ENCODE measurements around the gene FAM83B.
"Not testable (repeated sequence)": the region's sequence is repeated elsewhere in the genome, so short reads cannot be mapped to it uniquely, and the experiment has no call there.

FAM83B gene

DNA sequence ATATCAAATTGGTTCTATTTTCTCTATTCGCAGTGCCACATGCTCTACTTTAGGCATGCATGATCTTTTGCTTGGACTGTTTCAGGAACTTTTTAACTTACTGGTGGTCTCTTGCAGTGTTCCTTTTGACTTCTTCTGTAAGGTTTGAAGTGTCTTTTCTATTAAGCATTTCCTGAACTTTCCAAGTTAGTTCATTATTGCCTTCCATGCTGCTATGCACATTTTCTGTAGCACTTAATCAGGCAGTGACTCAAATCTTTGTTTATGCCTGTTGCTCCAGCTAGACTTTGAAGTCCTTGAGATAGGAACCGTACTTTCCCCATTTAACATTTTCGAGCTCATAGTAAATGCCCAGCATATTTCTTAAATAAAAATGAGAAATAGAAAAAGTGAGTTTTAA, 52.2 kb downstream of the FAM83B start:
- DNase-seq (ENCODE audit: low read depth in 2 of 2): no peak

DNA sequence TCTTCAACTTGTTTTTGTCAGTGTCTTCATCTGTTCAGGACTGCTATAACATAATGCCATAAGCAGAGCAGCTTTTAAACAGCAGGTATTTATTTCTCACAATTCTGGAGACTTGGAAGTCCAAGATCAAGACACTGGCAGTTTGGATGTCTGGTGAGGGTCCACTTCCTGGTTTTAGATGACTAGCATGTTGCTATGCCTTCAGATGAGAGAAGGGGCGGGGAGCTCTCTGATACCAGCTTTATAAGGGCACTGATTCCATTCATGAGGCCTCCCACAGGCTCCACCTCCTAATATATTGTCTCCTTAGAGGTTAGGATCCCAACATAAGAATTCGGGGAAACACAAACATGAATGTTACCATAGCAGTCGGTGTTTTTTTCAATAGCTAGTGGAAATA, 52.9 kb downstream of the FAM83B start:
- DNase-seq (ENCODE audit: low read depth in 2 of 2): no peak

DNA sequence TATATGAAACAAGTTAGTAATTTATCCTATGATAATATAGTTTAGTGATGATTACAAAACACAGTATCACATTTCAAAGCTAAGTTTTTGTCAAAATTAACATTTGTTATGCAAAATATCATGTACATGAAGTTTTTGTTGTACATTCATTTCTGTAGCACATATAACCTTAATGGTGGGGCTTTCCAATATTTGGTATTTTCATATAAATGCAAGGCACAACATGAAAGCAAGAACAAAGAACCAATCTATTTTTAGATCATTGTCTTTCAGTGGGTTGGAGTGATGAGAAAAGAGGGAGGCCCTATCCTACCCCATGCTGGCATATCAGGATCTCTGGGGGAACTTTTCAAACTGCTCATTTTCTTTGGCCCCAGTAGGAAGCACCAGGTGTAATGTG, 53.4 kb downstream of the FAM83B start:
- DNase-seq (ENCODE audit: low read depth in 2 of 2): no peak

DNA sequence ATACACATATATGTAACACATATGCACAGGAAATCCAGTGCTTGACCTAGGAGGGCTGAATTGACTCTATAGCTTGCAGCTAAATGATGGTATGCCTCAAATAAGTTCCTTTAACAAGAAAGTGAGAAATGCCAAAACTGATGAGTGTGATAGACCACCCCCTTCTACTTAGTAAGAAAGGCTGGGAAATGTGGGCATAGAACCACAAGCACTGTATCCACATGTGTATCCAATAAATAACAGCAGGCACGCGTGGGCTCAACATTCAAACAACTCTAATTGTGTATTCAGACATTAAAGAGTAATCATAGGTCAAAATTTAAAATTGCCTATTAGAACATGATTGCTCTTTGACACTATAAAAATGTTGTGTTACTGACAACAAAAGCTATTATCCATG, 54.1 kb downstream of the FAM83B start:
- no peak for DNase-seq (ENCODE audit: low read depth in 2 of 2)

DNA sequence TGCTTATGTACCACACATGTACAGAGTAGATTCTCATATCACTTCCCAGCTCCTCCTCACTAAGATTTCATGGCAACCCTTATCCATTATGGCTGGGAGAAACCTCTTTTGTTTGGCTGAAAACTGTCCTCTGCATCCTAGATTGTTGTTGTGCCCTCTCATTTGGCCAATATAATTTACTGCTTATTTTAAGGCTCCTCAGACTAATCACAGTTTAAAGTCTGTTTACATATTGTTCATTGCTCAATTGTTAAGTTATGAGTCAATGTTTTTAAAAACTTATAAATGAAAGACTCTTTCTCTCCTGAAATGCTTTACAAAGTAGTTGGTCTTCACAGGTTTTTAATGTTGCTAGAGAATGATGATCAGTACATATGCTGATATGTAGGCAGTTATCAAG, 57.3 kb downstream of the FAM83B start:
- no peak for DNase-seq (ENCODE audit: low read depth in 2 of 2)

DNA sequence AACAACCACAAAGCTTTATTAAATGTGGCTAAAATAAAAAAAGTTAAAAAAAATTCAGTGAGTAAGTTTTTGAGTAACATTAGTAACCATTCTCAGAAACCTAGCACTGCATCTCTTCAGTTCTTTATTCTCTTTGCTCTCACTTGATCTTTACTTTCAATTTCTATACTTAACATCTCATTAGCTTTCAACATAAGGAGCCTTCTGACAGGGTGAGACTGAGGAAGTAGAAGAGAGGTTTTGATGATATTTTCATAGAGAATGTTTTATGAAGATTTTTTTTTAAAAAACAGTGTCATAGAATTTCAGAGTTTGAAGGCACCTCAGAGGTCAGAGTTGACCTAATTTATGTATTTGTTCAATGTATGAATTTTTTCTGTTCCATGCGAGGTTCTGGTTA, 60.8 kb downstream of the FAM83B start:
- DNase-seq (ENCODE audit: low read depth in 2 of 2): no peak

DNA sequence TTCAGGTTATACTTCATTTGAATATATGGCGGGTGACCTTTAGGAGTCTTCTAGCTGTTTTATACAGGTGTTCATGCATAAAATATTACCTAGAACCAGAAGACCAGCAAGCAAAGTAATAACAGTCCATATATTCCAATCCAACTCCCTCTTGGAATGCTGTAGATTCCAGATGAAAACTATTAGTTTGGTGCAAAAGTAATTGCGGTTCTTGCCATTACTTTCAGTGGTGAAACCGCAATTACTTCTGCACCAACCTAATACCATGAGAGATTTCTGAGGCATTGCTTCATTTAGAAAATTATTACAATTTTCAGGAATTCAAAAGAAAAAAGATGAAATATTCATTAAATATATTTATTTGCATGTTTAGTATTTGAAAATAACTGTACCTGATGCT, 62.6 kb downstream of the FAM83B start:
- DNase-seq (ENCODE audit: low read depth in 2 of 2): no peak

DNA sequence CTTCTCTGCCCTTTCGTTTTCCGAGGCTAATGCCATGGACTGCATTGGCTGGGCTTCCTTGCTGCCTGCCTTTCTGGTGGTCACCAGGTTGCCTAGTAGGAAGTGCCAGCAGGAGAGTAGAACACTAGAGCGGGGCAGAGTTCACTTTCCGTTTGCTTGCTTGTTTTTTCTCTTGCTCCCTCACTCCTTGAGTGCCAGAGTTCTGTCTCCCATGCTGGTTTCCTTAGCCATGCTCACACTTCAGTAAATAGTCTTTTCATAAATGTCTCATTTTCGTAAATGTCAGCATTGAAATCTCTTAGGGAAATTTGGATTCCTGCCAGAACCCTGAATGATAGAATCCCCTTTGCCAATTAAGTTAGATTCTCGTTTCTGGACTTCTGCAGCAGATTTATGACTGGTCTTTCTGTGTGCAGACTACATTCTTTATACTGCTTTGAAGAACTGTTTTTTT, 63.9 kb downstream of the FAM83B start:
- no peak for DNase-seq (ENCODE audit: low read depth in 2 of 2)

DNA sequence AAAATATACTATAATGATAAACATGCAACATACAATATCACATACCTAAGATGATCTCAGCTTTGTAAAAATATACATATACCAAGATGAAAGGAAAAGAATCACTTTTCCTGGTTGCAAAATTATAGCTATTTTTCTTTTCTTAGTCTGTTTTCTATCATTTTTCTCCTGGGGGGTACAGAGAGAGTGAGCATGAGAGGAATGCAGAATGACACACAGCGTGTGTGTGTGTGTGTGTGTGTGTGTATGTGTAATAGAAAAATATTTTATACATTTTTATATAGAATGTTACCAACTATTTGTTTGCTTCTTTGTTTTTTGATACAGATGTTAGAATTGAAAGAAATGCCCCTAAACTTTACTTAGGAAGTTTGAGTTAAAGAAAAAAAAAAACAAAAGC, 64.3 kb downstream of the FAM83B start:
- DNase-seq (ENCODE audit: low read depth in 2 of 2): no peak

DNA sequence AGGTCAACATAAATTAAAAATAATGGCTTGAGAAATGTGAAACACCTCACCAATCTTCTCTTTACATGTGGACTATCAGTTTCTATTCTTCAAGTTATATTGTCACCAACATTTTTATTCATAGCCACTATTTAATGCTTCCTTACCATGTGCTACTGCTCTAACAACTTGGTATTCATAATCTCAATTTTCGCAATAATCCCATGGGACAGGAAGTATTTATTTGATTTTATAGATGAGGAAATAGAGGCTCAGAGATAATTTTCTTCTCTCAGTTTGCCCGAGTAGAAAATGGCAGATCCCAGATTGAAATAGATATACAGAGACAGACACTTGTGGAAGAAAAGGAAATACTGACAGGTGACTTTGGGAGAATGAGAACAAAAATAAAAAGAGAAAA, 66.6 kb downstream of the FAM83B start:
- no peak for DNase-seq (ENCODE audit: low read depth in 2 of 2)

DNA sequence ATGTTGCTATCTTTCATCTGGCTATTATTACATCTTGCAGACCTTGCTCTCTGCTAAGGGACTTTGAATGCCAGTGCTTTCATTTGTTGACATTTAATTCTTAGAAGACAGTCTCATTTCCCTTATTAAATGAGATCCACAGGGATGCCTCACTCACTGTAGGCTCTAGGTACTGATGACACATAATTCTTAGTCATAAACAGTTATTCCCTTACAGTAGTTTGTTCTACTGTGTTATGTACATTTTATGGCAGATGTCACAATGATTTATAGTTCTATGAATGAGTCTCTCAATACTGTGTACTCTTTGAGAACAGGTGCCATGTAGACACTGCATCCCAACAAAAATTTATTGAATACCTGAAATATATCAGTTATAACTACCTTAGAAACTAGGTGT, 70.3 kb downstream of the FAM83B start:
- DNase-seq (ENCODE audit: low read depth in 2 of 2): no peak

DNA sequence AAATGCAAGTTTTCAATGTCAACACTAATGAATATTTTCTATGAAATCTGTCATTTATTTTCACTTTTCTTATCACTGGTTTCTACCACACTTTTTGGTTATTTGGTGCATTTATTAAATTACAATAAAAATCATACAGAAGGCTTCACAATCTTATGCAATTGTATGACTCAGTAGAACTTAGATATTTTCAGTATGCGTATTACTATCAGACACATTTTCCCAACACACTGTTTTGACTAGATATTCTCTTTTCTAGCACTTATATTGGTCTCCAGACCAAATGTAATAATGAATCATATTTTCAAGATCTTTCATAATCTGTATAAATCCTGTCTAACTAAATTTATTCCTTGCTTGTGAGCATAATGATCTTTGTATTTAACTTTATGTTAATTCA, 74.1 kb downstream of the FAM83B start:
- no peak for DNase-seq (ENCODE audit: low read depth in 2 of 2)

DNA sequence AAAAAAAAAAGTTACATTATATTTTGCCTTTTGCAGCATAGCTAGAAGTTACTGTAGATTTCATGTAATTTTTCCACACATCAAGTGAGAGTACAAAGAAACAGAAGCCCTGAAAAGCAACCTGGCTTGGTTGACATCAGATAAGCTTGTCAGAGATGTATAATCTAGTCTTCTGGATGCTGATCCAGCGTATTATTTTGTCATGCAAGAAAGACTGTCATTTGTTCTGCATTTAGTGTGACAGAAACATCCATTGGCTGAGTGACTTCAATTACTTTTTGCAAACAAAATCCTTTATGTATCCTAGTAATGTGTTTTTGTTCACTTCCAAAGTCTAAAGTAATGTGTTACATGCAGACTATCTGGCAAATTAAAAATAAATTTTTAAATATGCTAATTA, 75.3 kb downstream of the FAM83B start:
- DNase-seq (ENCODE audit: low read depth in 2 of 2): no peak

DNA sequence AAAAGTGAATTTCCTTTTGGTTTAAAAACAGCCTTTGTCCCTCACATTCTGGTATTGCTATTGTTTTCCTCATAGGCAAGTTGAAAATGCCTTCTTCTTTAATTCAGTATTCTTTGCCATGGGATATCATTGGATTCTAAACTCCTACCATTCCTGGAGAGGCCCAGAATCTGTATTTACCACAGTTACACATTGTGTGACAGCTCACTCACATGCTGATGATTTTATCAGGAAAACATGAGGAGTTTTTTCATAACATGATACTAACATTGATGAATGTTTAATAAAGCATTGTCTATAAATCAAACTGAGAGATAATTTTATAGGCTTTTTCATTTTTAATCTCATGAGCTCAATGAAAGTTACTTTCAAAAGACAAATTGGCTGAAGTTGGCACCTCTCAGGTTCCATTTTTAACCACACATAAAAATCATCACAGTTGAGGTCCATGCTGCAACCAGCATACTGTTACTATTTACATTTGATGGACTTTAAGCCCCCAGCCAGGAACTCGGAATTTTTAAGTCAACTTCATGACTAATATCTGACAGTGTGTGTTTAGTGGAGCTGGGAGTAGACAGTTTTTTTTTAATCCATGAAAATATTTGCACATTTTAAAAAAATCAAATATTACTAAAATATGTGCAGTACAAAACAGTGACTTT, 82.8 kb downstream of the FAM83B start:
- no peak for DNase-seq (ENCODE audit: low read depth in 2 of 2)

DNA sequence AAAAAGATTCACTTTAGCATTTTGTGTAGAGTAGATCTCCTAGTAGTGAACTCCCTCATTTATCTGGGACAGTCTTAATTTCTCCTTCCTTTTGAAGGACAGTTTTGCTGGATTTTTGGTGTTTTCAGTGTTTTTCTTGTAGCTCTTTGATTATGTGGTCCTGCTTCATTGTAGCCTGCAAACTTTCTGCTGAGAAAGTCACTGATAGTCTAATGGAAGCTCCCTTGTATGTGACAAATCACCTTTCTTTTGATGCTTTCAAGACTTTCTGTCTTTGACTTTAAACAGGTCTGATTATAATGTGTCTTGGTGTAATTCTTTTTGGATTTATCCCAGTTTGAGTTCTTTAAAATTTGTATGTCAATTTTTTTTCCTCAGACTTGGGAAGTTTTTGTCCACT, 86.1 kb downstream of the FAM83B start:
- DNase-seq (ENCODE audit: low read depth in 2 of 2): no peak

DNA sequence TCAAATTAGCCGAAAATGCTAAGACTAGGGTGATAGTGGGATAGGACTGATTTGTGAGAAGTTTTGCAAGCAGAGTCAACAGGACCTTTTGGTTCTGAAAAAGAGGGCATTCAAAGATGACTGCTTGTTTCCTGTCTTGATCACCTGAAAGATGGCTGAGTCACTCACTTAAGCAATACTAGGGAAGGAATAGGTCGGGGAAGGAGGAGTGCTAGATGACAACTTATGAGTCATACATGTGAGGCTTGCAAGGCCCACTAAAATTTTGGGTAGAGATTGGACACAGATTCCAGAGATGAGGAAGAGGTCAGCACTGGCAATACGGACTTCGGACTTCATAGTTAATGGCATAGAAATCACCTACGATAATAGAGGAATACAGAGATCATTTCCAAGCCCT, 89.2 kb downstream of the FAM83B start:
- DNase-seq (ENCODE audit: low read depth in 2 of 2): no peak

DNA sequence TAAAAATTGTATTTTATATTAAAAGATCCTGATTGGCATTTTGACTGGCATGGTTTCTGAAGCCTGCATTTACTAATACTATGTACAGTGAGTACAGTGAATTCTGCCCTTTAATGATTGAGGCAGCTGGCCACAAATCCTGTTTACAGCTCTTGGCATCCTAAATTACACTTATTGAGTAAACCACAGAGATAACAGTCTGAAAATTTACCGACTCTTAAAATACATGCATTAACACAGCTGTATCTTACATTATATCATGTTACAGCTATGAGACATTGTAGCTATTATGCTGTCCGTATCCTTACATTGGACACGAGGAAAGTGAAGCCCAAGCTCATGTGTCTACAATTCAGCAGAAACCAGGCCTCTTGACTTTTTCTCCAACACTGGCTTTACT, 90.8 kb downstream of the FAM83B start:
- DNase-seq (ENCODE audit: low read depth in 2 of 2): no peak

DNA sequence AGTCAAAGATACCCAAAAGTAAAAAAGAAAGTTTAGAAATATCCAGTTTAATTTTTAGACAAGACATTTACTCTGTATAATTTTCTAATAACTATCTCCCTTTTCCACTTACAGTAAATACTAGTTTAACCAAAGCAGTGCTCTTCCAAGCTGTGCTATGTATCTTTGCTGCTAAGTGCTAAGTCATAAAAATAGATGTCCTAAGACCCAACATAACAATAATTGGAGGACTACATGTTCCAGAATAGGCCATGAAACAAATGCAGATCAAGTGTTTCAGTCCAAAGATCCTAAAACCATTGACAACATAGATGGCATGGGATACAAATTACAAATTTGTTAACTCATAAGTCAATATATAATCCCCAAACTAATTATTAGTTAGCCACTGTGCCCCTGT, 111.1 kb downstream of the FAM83B start:
- DNase-seq (ENCODE audit: low read depth in 2 of 2): no peak

DNA sequence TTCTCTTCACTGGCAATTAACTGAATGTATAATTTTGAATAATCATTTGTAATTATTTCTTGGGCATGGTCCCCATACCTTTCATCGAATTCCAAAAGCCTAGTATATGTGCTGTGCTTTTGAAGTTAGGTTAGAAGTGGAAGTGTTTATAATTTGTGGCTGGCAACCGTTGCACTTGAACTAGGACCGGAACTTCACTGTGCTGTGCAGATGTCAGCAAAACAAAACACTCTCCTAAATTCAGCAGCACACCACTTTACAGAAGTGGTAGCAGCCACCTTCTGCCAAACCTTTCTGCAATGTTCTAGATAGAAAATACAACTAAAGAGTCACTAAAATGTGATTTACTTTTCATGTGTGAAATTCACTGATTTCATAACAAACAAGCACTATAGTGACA, 111.9 kb downstream of the FAM83B start:
- DNase-seq (ENCODE audit: low read depth in 2 of 2): no peak

DNA sequence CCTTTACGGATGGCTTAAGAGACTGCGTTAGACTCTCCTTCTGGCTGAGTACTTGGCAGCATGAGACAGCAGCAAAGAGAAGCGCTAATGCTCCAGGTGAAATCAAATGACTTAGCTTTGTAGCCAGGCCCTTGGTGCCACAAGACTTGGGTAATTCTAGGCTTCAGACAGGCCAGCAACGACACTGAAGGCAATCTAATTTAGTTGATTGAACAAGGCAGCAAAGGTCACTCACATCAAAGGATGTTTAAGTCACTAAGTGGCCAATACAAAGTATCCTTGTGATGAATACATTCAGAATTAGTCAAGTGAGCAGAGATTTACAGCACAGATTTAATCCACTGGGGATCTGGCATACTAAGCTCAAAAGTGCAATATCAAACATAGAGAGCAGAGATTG, 113.2 kb downstream of the FAM83B start:
- DNase-seq (ENCODE audit: low read depth in 2 of 2): no peak

DNA sequence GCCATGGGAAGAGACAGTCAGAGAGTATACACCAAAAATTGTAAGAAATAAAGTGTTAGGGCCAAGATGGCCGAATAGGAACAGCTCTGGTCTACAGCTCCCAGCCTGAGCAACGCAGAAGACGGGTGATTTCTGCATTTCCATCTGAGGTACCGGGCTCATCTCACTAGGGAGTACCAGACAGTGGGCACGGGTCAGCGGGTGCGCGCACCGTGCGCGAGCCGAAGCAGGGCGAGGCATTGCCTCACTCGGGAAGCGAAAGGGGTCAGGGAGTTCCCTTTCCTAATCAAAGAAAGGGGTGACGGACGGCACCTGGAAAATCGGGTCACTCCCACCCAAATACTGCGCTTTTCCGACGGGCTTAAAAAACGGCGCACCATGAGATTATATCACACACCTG, 114.8 kb downstream of the FAM83B start:
- not testable (repeated sequence) for DNase-seq (ENCODE audit: low read depth in 2 of 2)

DNA sequence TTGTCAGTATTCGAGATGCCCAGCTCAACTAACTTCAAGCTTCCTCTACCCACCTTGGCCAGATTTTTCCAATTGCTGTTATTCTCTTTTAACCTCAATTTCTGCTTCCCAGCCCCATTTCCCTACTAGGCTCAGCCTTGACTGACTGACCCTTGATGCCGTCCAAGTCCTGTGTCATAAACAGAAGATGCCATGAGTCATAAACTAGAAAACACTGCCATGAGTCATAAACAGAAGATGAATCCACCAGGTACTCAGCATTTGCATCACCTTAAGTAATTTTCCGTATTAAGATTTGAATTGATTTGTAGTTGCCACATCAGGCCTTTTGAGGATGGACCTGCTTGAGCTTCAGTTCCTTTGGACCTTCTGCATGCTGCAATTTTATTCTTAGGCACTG, 123.8 kb downstream of the FAM83B start:
- no peak for DNase-seq (ENCODE audit: low read depth in 2 of 2)

DNA sequence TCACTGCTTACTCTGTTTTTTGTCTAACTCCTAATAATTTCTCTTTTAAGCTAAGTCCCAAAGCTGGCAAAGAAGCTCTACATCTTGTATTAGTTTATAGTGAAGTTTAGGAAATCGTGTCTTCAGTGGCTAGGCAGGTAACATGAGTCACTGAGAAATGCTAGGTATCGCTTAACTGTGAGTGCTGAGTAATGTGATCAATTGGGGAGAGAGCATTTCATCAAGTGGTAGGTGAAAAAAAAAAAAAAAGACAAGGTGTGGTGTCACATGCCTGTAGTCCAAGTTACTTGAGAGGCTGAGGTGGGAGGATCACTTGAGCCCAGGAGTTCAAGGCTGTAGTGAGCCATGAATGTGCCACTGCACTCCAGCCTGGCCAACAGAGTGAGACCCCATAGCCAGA, 125.3 kb downstream of the FAM83B start:
- DNase-seq (ENCODE audit: low read depth in 2 of 2): no peak

DNA sequence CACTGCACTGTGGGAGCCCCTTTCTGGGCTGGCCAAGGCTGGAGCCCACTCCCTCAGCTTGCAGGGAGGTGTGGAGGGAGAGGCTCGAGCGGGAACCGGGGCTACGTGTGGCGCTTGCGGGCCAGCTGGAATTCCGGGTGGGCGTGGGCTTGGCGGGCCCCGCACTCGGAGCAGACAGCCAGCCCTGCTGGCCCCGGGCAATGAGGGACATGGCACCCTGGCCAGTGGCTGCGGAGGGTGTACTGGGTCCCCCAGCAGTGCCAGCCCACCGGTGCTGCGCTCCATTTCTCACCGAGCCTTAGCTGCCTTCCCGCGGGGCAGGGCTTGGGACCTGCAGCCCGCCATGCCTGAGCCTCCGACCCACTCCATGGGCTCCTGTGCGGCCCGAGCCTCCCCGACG, 132.6 kb downstream of the FAM83B start:
- not testable (repeated sequence) for DNase-seq (ENCODE audit: low read depth in 2 of 2)
